ENCODE data around the gene IQGAP2.

IQGAP2 gene

DNA sequence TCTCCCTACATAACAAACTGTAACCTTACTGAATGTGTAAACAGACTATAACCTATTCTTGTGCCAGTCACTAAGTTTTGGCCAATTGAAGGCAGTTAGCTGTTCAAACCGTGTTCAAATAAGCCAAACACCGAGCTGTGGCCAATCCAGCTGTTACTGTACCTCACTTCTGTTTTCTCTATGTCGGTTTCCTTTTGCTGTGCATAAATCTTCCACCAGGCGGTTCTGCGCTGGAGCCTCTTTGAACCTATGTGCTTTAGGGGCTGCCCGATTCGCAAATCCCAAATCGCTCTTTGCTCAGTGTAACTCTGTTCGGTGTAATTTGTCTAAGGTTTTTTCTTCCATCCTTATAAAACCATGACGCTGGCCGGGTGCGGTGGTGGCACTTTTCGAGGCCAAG, 344.6 kb downstream of the IQGAP2 start:
- DNase-seq (ENCODE audit: low spot score) = no peak

DNA sequence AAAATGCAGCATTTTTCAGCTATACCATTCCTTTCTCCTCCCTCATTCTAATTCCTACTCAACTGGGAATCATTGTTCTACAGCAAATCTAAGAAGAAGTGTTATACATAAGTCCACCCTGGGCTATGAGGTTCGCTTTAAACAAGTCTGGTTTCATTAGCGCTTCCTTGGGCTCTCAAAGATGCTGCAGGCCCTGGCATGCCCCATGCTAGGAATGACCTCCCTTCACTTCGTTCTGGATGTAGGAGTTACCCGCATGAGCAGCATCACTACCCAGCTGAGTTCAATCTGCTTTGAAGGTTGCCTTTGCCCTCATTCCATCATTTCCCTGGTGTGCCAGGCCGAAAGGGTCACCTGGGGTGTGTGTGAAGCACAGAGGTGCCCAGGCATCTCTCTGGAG, 348.2 kb downstream of the IQGAP2 start:
- no peak for DNase-seq (ENCODE audit: low spot score)

DNA sequence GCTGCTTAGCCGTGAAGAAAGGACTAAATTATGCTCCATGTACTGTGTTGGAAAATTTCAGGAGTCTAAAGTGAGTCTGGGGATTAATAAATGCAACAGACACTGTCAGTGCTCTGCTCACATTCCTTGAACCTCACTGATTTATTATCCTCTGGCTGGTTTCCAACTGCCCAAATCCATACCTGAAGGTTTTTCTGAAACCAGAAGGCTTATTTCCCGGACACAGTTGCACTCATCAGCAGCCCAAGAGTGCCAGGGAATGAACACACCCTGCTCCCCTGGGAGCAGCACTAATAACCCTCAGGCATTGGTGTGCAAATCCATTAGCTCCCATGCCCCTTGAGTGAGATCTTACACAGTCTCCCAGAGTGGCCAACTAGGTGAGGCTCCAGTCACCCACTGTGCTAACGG, 351.6 kb downstream of the IQGAP2 start:
- DNase-seq (ENCODE audit: low spot score) = no peak

DNA sequence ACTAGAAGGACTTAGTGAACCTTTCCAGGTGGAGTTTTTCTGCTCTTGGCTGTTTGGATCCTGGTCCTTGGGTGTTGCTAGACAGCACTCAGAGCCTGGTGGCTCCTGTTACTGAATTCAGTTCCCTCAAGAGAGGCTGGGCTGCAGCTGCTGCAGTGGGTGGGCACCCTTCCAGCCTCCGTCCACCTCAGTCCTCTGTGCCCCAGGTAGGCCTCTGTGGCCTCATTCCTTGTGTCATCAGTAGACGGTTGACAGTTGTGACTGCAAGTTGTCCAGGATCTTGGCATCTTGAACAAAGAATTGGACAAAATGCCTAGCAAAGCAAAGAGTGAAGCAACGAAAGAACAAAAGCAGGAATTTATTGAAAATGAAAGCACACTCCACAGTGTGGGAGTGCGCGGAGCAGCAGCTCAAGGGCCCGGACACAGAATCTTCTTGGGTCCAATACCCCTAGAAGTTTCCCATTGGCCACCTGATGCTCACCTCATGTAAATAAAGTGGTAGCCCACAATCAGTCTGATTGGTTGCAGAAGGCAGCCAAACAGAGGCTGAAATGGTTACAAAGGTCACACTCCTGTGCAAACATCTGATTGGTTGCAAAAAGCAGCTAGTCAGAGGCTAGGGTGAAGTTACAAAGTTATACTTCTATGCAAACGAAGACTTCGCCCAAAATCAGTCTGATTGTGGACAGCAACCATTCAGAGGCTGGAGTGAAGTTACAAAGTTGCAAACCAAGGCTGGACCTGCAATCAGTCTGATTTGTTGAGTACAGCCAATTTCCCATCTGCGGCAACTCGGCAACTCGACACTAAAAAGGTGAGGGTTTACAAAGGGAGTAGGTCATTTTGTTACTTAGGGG, 352.9 kb downstream of the IQGAP2 start:
- no peak for DNase-seq (ENCODE audit: low spot score)

DNA sequence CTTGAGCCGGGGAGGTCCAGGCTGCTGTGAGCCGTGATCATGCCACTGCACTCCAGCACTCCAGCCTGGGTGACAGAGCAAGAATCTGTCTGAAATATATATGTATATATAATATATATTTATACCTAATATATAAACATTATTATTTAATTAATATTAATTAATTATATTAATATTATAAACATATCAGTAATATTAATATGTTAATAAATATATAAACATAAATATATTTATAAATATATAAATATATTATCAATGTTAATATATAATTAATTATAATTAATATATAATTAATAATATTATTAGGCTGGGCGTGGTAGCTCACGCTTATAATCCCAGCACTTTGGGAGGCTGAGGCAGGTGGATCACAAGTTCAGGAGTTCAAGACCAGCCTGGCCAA, 354.0 kb downstream of the IQGAP2 start:
- DNase-seq (ENCODE audit: low spot score) = no peak
